Activated CD8-positive, alpha-beta T cell treated with anti-CD3 and anti-CD28 coated beads for 36 hours (primary cell): Measurements from ENCODE around the gene SLC6A13. TPM values are rescaled to one million over a fixed set of nuclear protein-coding genes. Genes with fewer than 3 reads are reported as not detected.

Experiments used
- ATAC-seq: fragments of 200-7000 bp; cut with Tn5 transposase; one replicate; pipeline ENCODE4 v1.10.0; 2021; ENCODE audit warnings: mild to moderate bottlenecking, moderate library complexity
- CTCF ChIA-PET: fragments of 350-600 bp; sonication (Branson Sonifier 250); formaldehyde crosslinking; loops from one replicate; lab custom pipeline; 2021; ENCODE audit warnings: antibody characterized with exemption; lab: Charles Lee
- POLR2A ChIA-PET: fragments of 350-600 bp; sonication (Branson Sonifier 250); formaldehyde crosslinking; loops from one replicate; lab custom pipeline; 2021; ENCODE audit warnings: antibody characterized with exemption; lab: Charles Lee
- DNase-seq: peaks from one replicate; pipeline ENCODE4 v3.0.0-alpha.2; 2020
- H3K27ac Mint-ChIP-seq: one replicate; pipeline ENCODE4 v1.8.0; 2021; ENCODE audit warnings: mild to moderate bottlenecking, mixed read lengths
- H3K27me3 Mint-ChIP-seq: one replicate; pipeline ENCODE4 v1.8.0; 2021; ENCODE audit warnings: mixed read lengths
- H3K36me3 Mint-ChIP-seq: one replicate; pipeline ENCODE4 v1.8.0; 2021; ENCODE audit warnings: low read depth, mixed read lengths
- H3K4me1 Mint-ChIP-seq: one replicate; pipeline ENCODE4 v1.8.0; 2021; ENCODE audit warnings: low read depth, mixed read lengths
- H3K4me3 Mint-ChIP-seq: one replicate; pipeline ENCODE4 v1.8.0; 2021; ENCODE audit warnings: mild to moderate bottlenecking, moderate library complexity, mixed read lengths
- H3K9me3 Mint-ChIP-seq: one replicate; pipeline ENCODE4 v1.8.0; 2021; ENCODE audit warnings: mixed read lengths
- CTCF ChIP-seq: fragments of 200-600 bp; IDR thresholded peaks from one replicate; pipeline ENCODE4 v1.8.0; 2022; ENCODE audit warnings: antibody characterized with exemption, mild to moderate bottlenecking
- intact Hi-C: fragments of 100-400 bp; cut with micrococcal nuclease; formaldehyde crosslinking; loops from one replicate; pipeline ENCODE4 v1.10.0; 2022
- total RNA-seq, 2 experiments: library from RNA; stranded (reverse); gene quantifications; one replicate each; pipeline ENCODE4 v1.2.3, GENCODE V29; 2021

Gene SLC6A13
- total RNA-seq, 2 experiments from 2014 or later: not detected

GRCh38 chr12:256225-256624 lies 6.4 kb downstream of the SLC6A13 start:
- ChIA-PET CTCF (no interaction called here), POLR2A (no interaction called here)
- no peaks in the 10 kb centered on the region for H3K4me1 Mint-ChIP-seq
- H3K9me3 Mint-ChIP-seq: no peaks in the 10 kb centered on the region
- no peak for DNase-seq
- intact Hi-C loops: no loop called here
- no peak overlapping the region for H3K4me3 Mint-ChIP-seq
- no peak for TF ChIP-seq CTCF
- ATAC-seq: no peak
- H3K36me3 Mint-ChIP-seq: no peaks in the 10 kb centered on the region
- peaks cover 20% of the 10 kb centered on the region for H3K27me3 Mint-ChIP-seq
- no peak overlapping the region for H3K27ac Mint-ChIP-seq

GRCh38 chr12:254912-255311 lies 7.7 kb downstream of the SLC6A13 start:
- no peaks in the 10 kb centered on the region for H3K4me1 Mint-ChIP-seq
- H3K9me3 Mint-ChIP-seq: no peaks in the 10 kb centered on the region
- ATAC-seq: no peak
- ChIA-PET POLR2A (interaction anchor here (0.6 kb wide), 1 partner anchor 201 kb away, joined by 3 read pairs; no protein-coding TSS in a partner anchor), CTCF (no interaction called here)
- intact Hi-C loops: no loop called here
- DNase-seq: no peak
- TF ChIP-seq CTCF: no peak
- no peak overlapping the region for H3K4me3 Mint-ChIP-seq
- H3K27ac Mint-ChIP-seq: no peak overlapping the region
- H3K36me3 Mint-ChIP-seq: no peaks in the 10 kb centered on the region
- peaks cover 20% of the 10 kb centered on the region for H3K27me3 Mint-ChIP-seq

GRCh38 chr12:254039-254438 lies 8.6 kb downstream of the SLC6A13 start:
- Mint-ChIP-seq H3K4me1 (no peaks in the 10 kb centered on the region), H3K36me3 (no peaks in the 10 kb centered on the region), H3K9me3 (no peaks in the 10 kb centered on the region), H3K27me3 (peaks cover 20% of the 10 kb centered on the region), H3K4me3 (no peak overlapping the region), H3K27ac (no peak overlapping the region)
- TF ChIP-seq CTCF: no peak
- ChIA-PET POLR2A (no interaction called here), CTCF (no interaction called here)
- ATAC-seq (no peak), DNase-seq (no peak)
- intact Hi-C loops: no loop called here

- ChIA-PET CTCF (no interaction called here), POLR2A (no interaction called here)
- DNase-seq (no peak), ATAC-seq (no peak)
- H3K36me3 Mint-ChIP-seq: no peaks in the 10 kb centered on the region
- H3K27ac Mint-ChIP-seq: no peak overlapping the region
- no peaks in the 10 kb centered on the region for H3K9me3 Mint-ChIP-seq
- H3K27me3 Mint-ChIP-seq: peaks cover 19% of the 10 kb centered on the region
- no peak for TF ChIP-seq CTCF
- intact Hi-C loops: no loop called here
- no peaks in the 10 kb centered on the region for H3K4me1 Mint-ChIP-seq
- no peak overlapping the region for H3K4me3 Mint-ChIP-seq
Observed at GRCh38 chr12:253116-253831, 9.4 kb downstream of the SLC6A13 start.

GRCh38 chr12:252636-253035 lies 10.0 kb downstream of the SLC6A13 start:
- DNase-seq (no peak), ATAC-seq (no peak)
- intact Hi-C loops: no loop called here
- ChIA-PET CTCF (no interaction called here), POLR2A (no interaction called here)
- no peak for TF ChIP-seq CTCF
- Mint-ChIP-seq H3K27ac (no peak overlapping the region), H3K4me3 (no peak overlapping the region), H3K36me3 (peaks cover 3% of the 10 kb centered on the region), H3K4me1 (no peaks in the 10 kb centered on the region), H3K27me3 (peaks cover 16% of the 10 kb centered on the region), H3K9me3 (peaks cover 4% of the 10 kb centered on the region)
